Measurements from ENCODE around the gene STAT3. TPM values are rescaled to one million over a fixed set of nuclear protein-coding genes. Genes with fewer than 3 reads are reported as not detected.

STAT3 gene
- total RNA-seq, 4 donors from 2014 or later, result 134 to 255 (median 180) TPM

- TF ChIP-seq, protein P1, sequence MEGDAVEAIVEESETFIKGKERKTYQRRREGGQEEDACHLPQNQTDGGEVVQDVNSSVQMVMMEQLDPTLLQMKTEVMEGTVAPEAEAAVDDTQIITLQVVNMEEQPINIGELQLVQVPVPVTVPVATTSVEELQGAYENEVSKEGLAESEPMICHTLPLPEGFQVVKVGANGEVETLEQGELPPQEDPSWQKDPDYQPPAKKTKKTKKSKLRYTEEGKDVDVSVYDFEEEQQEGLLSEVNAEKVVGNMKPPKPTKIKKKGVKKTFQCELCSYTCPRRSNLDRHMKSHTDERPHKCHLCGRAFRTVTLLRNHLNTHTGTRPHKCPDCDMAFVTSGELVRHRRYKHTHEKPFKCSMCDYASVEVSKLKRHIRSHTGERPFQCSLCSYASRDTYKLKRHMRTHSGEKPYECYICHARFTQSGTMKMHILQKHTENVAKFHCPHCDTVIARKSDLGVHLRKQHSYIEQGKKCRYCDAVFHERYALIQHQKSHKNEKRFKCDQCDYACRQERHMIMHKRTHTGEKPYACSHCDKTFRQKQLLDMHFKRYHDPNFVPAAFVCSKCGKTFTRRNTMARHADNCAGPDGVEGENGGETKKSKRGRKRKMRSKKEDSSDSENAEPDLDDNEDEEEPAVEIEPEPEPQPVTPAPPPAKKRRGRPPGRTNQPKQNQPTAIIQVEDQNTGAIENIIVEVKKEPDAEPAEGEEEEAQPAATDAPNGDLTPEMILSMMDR (IDR thresholded peaks at IDR 0.05; ENCODE audit: low read depth), result no peak
These were observed 18.5 kb upstream of the STAT3 start for GRCh38 chr17:42406615-42407288.

DNA sequence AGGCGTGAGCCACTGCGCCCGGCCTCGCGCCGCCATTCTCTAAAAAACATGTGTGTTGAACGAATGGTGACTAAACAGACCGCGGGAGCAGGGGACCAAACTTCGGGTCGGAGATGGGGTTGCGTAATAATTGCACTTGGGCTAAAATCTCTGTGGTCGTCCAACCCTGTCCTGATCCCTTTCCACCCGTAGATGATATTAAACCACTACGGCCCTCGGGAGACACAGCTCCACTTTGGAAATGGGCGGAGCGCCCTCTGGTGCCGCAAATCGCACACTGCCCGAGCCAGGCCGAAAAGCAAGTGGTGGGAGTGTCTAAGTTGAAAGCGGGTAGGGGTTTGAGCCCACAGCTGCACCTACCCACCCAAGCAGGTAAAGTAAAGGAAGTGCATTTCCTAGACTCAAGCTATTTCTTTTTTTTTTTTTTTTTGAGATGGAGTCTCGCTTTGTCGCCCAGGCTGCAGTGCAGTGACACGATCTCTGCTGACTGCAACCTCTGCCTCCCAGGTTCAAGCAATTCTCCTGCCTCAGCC is 17.8 kb upstream of the STAT3 start:
- TF ChIP-seq, protein P1 (IDR thresholded peaks at IDR 0.05; ENCODE audit: low read depth), result no peak

GRCh38 chr17:42405076-42405475 is 16.8 kb upstream of the STAT3 start:
- TF ChIP-seq, protein P1 (IDR thresholded peaks at IDR 0.05; ENCODE audit: low read depth), result no peak

- TF ChIP-seq, protein P1 (IDR thresholded peaks at IDR 0.05; ENCODE audit: low read depth), result no peak
These were observed 16.2 kb upstream of the STAT3 start for GRCh38 chr17:42404326-42405055.

DNA sequence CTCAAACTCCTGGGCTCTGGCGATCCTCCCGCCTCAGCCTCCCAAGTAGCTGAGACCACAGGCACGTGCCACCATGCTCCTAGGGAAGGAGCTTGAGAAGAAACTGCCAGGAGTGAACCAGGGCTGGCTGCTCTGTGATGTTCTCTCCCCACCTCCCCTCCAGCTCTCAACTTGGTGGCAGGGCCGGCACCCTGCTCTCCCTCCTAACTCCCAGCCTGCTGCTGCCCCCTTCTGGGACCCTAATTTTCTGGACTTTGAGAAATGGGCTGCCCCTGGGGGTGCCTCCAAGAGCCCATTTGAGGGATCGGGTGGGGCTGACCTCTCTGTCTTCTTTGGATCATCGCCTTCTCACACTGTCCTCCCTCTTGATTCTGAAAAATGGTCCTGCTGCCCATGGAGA is 14.9 kb upstream of the STAT3 start:
- TF ChIP-seq, protein P1 (IDR thresholded peaks at IDR 0.05; ENCODE audit: low read depth), result no peak

DNA sequence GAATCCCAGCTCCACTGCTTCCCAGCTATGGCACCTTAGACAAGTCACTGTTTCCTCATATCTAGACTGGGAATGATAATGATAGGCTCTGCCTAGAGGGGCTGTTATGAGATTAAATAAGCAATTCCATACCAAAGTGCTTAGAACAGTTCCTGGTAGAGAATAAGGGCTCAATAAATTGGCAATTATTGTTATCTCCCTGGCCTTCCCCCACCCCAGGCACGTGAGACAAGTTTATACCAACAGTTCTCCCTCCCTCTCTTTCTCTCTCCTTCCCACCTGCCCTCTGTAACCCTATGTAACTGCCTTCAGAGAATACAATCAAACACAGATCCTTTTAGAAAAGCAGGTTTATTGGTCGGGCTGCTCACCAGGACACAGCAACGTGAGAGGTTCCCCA is 13.9 kb upstream of the STAT3 start:
- TF ChIP-seq, protein P1 (IDR thresholded peaks at IDR 0.05; ENCODE audit: low read depth), result no peak

Measured in subcutaneous adipose tissue (tissue), 4 donors.